K562 (cell line): ENCODE results near the gene RGMB. TPM values are rescaled to one million over a fixed set of nuclear protein-coding genes. Genes with fewer than 3 reads are reported as not detected.
A peak's percentile ranks its signal among the peaks of the same experiment; 100 is the strongest.

Experiments used
- ATAC-seq: fragments of 200-7000 bp; cut with Tn5 transposase; 3 replicates; pipeline ENCODE4 v1.9.1; 2020; ENCODE audit warnings: moderate library complexity
- BruUV-seq: library from RNA; stranded (reverse); fragments of 400-500 nt; replicated peaks from 2 replicates; lab custom pipeline; 2021; lab: Mats Ljungman, UMichigan
- CTCF ChIA-PET: fragments of 300-600 bp; formaldehyde crosslinking; extraction: SDS; loops from one replicate; lab custom pipeline; 2021; ENCODE audit warnings: low intra/inter-chr PET ratio; lab: Yijun Ruan, JAX
- POLR2A ChIA-PET: fragments of 300-600, 350-650 bp; sonication (Branson Sonifier 250); formaldehyde crosslinking; extraction: SDS; loops from one replicate; lab custom pipeline; 2021; ENCODE audit warnings: antibody characterized with exemption, inconsistent platforms; lab: Yijun Ruan, JAX
- DNase-seq, 4 experiments: peaks; one replicate each; pipeline versions ENCODE4 v3.0.0 to v3.0.0-alpha.2; 2011 to 2018; ENCODE audit warnings: low spot score in 3 of 4, mixed read lengths in 3 of 4; ENCODE audit errors: extremely low read depth in 1 of 4
- FAIRE-seq: peaks from 2 replicates; lab custom pipeline; 2011; peaks lifted over from hg19 to GRCh38; lab: Jason Lieb, UNC
- H2AFZ ChIP-seq: 2 replicates; pipeline ENCODE4 v1.6.0; 2011; ENCODE audit warnings: low read depth, low read length, control low read depth, inconsistent platforms
- H3K27ac ChIP-seq: fragments of 200-600 bp; 3 replicates; pipeline ENCODE4 v1.8.0; 2011; ENCODE audit warnings: low read depth, mild to moderate bottlenecking, control low read depth, inconsistent platforms, low read length, moderate library complexity, mixed read lengths; ENCODE audit errors: extremely low read depth
- H3K27me3 ChIP-seq, 2 experiments: fragments of 300-600 bp in 1 of 2; 2 replicates in 1 of 2; 3 replicates in 1 of 2; pipeline versions ENCODE4 v1.6.0 to v1.8.0; 2011; ENCODE audit warnings: inconsistent platforms in 2 of 2, low read length in 2 of 2, mild to moderate bottlenecking in 1 of 2, mixed read lengths in 1 of 2, moderate library complexity in 1 of 2; ENCODE audit not compliant: control insufficient read depth in 2 of 2, insufficient read depth in 2 of 2
- H3K36me3 ChIP-seq: fragments of 300-600 bp; 3 replicates; pipeline ENCODE4 v1.8.0; 2011; ENCODE audit warnings: mild to moderate bottlenecking, low read length, inconsistent platforms; ENCODE audit not compliant: control insufficient read depth, insufficient read depth
- H3K4me1 ChIP-seq, 2 experiments: fragments of 200-600 bp in 1 of 2; replicated peaks in 1 of 2; 2 replicates in 1 of 2; 3 replicates in 1 of 2; pipeline versions ENCODE4 v1.5.1 to v1.8.0; 2011; ENCODE audit warnings: inconsistent platforms in 2 of 2, low read length in 2 of 2, mild to moderate bottlenecking in 1 of 2, mixed read lengths in 1 of 2, moderate library complexity in 1 of 2; ENCODE audit not compliant: control insufficient read depth in 2 of 2, insufficient read depth in 2 of 2
- H3K4me2 ChIP-seq: 2 replicates; pipeline ENCODE4 v1.6.1; 2011; ENCODE audit warnings: low read length, control low read depth, inconsistent platforms, mixed read lengths; ENCODE audit not compliant: insufficient read depth
- H3K4me3 ChIP-seq: fragments of 200-600 bp; sonication (generic), shearing (Covaris generic); 2 replicates; pipeline ENCODE4 v1.5.1; 2016; ENCODE audit warnings: control low read depth, inconsistent platforms
- H3K79me2 ChIP-seq: fragments of 200-600 bp; 3 replicates; pipeline ENCODE4 v1.8.0; 2011; ENCODE audit warnings: low read length, inconsistent platforms; ENCODE audit not compliant: control insufficient read depth, insufficient read depth
- H3K9ac ChIP-seq, 2 experiments: 2 replicates each; pipeline versions ENCODE4 v1.6.0 to v1.6.1; 2011; ENCODE audit warnings: low read depth in 2 of 2, low read length in 2 of 2, control low read depth in 1 of 2, inconsistent platforms in 1 of 2, mild to moderate bottlenecking in 1 of 2, mixed read lengths in 1 of 2; ENCODE audit not compliant: insufficient read depth in 1 of 2
- H3K9me1 ChIP-seq: one replicate; pipeline ENCODE4 v1.6.0; 2011; ENCODE audit warnings: inconsistent platforms, mild to moderate bottlenecking, low read length, moderate library complexity; ENCODE audit not compliant: control insufficient read depth, insufficient read depth
- H3K9me3 ChIP-seq: replicated peaks from 2 replicates; pipeline ENCODE4 v1.5.1; 2011; ENCODE audit warnings: low read depth, low read length, inconsistent platforms; ENCODE audit not compliant: control insufficient read depth, insufficient read depth
- H4K20me1 ChIP-seq: replicated peaks from 2 replicates; pipeline ENCODE4 v1.6.1; 2011; ENCODE audit warnings: low read length, inconsistent platforms, mixed read lengths; ENCODE audit not compliant: control insufficient read depth, insufficient read depth
- CBX8 ChIP-seq: fragments of 200-600 bp; sonication (generic); IDR thresholded peaks from 2 replicates; pipeline ENCODE4 v1.6.1; 2012; ENCODE audit warnings: borderline replicate concordance, mixed run types, low read depth, mild to moderate bottlenecking, moderate library complexity, mixed read lengths, low read length, control low read depth, inconsistent platforms; ENCODE audit not compliant: poor library complexity, severe bottlenecking; ENCODE audit errors: extremely low read depth
- RAD21 ChIP-seq, 2 experiments: fragments of 250-450 bp in 1 of 2; fragments of 450-650 bp in 1 of 2; sonication (Bioruptor Pico) in 1 of 2; formaldehyde crosslinking in 1 of 2; IDR thresholded peaks in 1 of 2; conservative IDR thresholded peaks in 1 of 2; 2 replicates each; pipeline versions ENCODE4 v1.4.0 to v1.8.0; 2020 to 2022; ENCODE audit warnings: mild to moderate bottlenecking in 2 of 2, moderate library complexity in 1 of 2
- WGBS: fragments of 100-300 bp; shearing (Covaris generic); methylation state at CpG from one replicate; pipeline ENCODE4 v1.1.6; 2016; ENCODE audit warnings: low coverage, mixed read lengths; ENCODE audit not compliant: insufficient coverage; ENCODE audit errors: missing lambda C conversion rate; 5-methylcytosine and 5-hydroxymethylcytosine counted together
- in situ Hi-C: fragments of 300-500 bp; cut with MboI; formaldehyde crosslinking; loops from 4 replicates; pipeline ENCODE4 v1.15.0; 2018; ENCODE audit warnings: inconsistent platforms, mixed read lengths
- intact Hi-C: fragments of 100-400 bp; cut with micrococcal nuclease; formaldehyde crosslinking; loops from 2 replicates; pipeline ENCODE4 v1.14.2; 2022
- polyA plus RNA-seq, 8 experiments: library from polyadenylated mRNA; depleted of rRNA in 4 of 8; stranded (reverse) in 5 of 8; unstranded in 3 of 8; fragments of >200 nt; fragmentation: Nextera tagmentation in 2 of 8; fragmentation: Illumina TruSeq in 1 of 8; extraction: Ambion mirVana in 2 of 8; extraction: Trizol in 1 of 8; gene quantifications; 2 replicates each; pipeline versions ENCODE4 v1.2.1 to v1.2.3, GENCODE V29; 2011 to 2014; ENCODE audit warnings: inconsistent platforms in 1 of 8, missing spikeins in 1 of 8
- total RNA-seq, 7 experiments: library from RNA; depleted of rRNA in 6 of 7; stranded (reverse); fragments of >200 nt in 6 of 7; fragmentation: Illumina TruSeq in 2 of 7; extraction: Trizol in 2 of 7; gene quantifications; 2 replicates each; pipeline versions ENCODE4 v1.2.1 to v1.2.3, GENCODE V29; 2011 to 2021; ENCODE audit warnings: low replicate concordance in 1 of 7
- TF ChIP-seq, protein P1 (sequence below), 3 experiments: IDR thresholded peaks in 2 of 3; conservative IDR thresholded peaks in 1 of 3; 2 replicates each; pipeline ENCODE4 v1.5.1; 2011 to 2012; ENCODE audit warnings: low read length in 3 of 3, mild to moderate bottlenecking in 3 of 3, control low read depth in 2 of 3, improper control_type of control experiment in 1 of 3, inconsistent platforms in 1 of 3, low read depth in 1 of 3, mixed read lengths in 1 of 3, moderate library complexity in 1 of 3; ENCODE audit not compliant: insufficient read depth in 2 of 3

RGMB gene
- total and polyA plus RNA-seq, 9 of the 15 experiments (the other 6 are each of a cell fraction or from before 2014, with no cell fraction given), result 0.03 to 0.38 TPM; not detected in 7

DNA sequence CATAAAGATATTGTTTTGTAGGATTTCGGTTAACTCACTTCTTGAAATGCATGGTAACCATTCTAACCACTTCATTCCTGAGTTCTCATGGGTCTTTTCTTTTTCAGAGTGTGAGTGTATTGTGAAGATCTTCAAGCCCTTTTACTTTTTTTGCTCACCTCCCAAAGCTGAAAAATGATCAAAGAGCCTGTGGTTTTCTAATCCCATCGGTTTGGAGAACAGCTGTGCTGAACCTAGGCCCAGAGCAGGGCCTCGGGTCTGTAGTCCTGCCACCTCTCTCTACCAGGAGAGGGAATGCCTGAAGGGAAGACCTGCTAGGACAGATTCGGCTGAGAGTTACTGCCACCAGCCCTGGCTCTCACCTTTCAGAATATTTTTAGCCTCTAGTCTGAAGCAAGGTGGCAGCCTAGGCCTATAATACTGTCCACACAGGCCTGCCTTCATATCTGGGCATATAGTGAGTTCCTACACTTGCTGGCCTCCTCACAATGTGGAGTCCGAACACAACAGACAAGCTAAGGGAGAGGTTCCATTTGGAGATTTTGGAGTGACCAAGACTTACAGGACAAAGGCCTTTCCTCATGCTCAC, 13.8 kb downstream of the RGMB start:
- Histone ChIP-seq H3K4me3 (no peak overlapping the region), H3K4me1 (no peaks in the 10 kb centered on the region), H3K27me3 (no peaks in the 10 kb centered on the region), H4K20me1 (no peaks in the 10 kb centered on the region), H2AFZ (no peak overlapping the region)
- peak; percentile 59; the same call in 2 of the 3 replicates for ATAC-seq
- CTCF ChIA-PET, result no interaction called here
- POLR2A ChIA-PET, result no interaction called here
- no peak for FAIRE-seq
- DNase-seq, result no peak
- WGBS, result 2% methylated on average over 5 of the region's 5 CpGs
- intact Hi-C loops (no loop called here), in situ Hi-C loops (no loop called here)
- BruUV-seq, result no TSS peak
- TF ChIP-seq CBX8, result no peak
- TF ChIP-seq, protein P1, sequence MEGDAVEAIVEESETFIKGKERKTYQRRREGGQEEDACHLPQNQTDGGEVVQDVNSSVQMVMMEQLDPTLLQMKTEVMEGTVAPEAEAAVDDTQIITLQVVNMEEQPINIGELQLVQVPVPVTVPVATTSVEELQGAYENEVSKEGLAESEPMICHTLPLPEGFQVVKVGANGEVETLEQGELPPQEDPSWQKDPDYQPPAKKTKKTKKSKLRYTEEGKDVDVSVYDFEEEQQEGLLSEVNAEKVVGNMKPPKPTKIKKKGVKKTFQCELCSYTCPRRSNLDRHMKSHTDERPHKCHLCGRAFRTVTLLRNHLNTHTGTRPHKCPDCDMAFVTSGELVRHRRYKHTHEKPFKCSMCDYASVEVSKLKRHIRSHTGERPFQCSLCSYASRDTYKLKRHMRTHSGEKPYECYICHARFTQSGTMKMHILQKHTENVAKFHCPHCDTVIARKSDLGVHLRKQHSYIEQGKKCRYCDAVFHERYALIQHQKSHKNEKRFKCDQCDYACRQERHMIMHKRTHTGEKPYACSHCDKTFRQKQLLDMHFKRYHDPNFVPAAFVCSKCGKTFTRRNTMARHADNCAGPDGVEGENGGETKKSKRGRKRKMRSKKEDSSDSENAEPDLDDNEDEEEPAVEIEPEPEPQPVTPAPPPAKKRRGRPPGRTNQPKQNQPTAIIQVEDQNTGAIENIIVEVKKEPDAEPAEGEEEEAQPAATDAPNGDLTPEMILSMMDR (IDR thresholded peaks at IDR 0.05 in 2 of 3, conservative IDR thresholded peaks at IDR 0.05 in 1 of 3; ENCODE audit: insufficient read depth in 2 of 3, low read depth in 1 of 3, low read length in 3 of 3), result peak in 2 of 3 experiments; percentile 2 to 10; a peak in 2 of 6 replicates
- peak in 1 of 2 experiments; percentile 28; a peak in 2 of 4 replicates for TF ChIP-seq RAD21 (CRISPR knock-in tag; conservative IDR thresholded peaks at IDR 0.05 in 1 of 2, IDR thresholded peaks at IDR 0.05 in 1 of 2)
- TF ChIP-seq, all 486 proteins: peak for 2
- Histone ChIP-seq H3K27ac (no peak overlapping the region), H3K9me3 (no peaks in the 10 kb centered on the region), H3K79me2 (no peaks in the 10 kb centered on the region), H3K36me3 (no peaks in the 10 kb centered on the region), H3K4me2 (no peak overlapping the region), H3K9me1 (no peaks in the 10 kb centered on the region), H3K9ac (no peak overlapping the region)
